HCT116 (cell line): ENCODE results near the gene SORCS2. TPM values are rescaled to one million over a fixed set of nuclear protein-coding genes. Genes with fewer than 3 reads are reported as not detected.

Experiments used
- ATAC-seq: fragments of 200-7000 bp; cut with Tn5 transposase; 2 replicates; pipeline ENCODE4 v1.9.1; 2020; ENCODE audit warnings: mild to moderate bottlenecking, moderate library complexity
- BruUV-seq: library from RNA; stranded (reverse); fragments of 400-500 nt; replicated peaks from 2 replicates; lab custom pipeline; 2021; lab: Mats Ljungman, UMichigan
- CTCF ChIA-PET: fragments of 300-600 bp; sonication (Branson Sonifier 250); formaldehyde crosslinking; loops from one replicate; lab custom pipeline; 2021; ENCODE audit warnings: antibody characterized with exemption; lab: Charles Lee
- POLR2A ChIA-PET: fragments of 300-600, 350-600 bp; sonication (Branson Sonifier 250); formaldehyde crosslinking; loops from one replicate; lab custom pipeline; 2021; ENCODE audit warnings: antibody characterized with exemption; lab: Charles Lee
- RAD21 ChIA-PET, 2 experiments: fragments of 300-600 bp; sonication (Branson Sonifier 250); formaldehyde crosslinking; loops; one replicate each; lab custom pipeline; 2023; ENCODE audit warnings: low total read pairs in 2 of 2; ENCODE audit not compliant: uncharacterized antibody in 2 of 2, unreplicated experiment in 2 of 2, low non-redundant PET in 1 of 2; lab: Charles Lee
- DNase-seq: peaks from one replicate; pipeline ENCODE4 v3.0.0-alpha.2; 2010; ENCODE audit warnings: low read depth, low spot score
- H2AFZ ChIP-seq: fragments of 200-600 bp; shearing (Covaris generic), sonication (generic); 2 replicates; pipeline ENCODE4 v1.6.1; 2017; ENCODE audit warnings: low read depth, mixed run types, mixed read lengths, antibody characterized with exemption, low read length; ENCODE audit not compliant: poor library complexity, severe bottlenecking
- H3K27ac ChIP-seq: 2 replicates; pipeline ENCODE4 v1.5.1; 2012; ENCODE audit warnings: low read depth, low read length
- H3K27me3 ChIP-seq: fragments of 200-600 bp; sonication (generic); 2 replicates; pipeline ENCODE4 v1.6.1; 2016; ENCODE audit warnings: mixed run types, low read length, mixed read lengths; ENCODE audit not compliant: insufficient read depth
- H3K36me3 ChIP-seq, 2 experiments: fragments of 200-500 bp in 1 of 2; fragments of 200-600 bp in 1 of 2; sonication (Bioruptor generic) in 1 of 2; sonication (generic) in 1 of 2; 2 replicates each; pipeline versions ENCODE4 v1.5.1 to v1.6.1; 2014 to 2016; ENCODE audit warnings: low read length in 2 of 2, inconsistent platforms in 1 of 2, mixed read lengths in 1 of 2, mixed run types in 1 of 2; ENCODE audit not compliant: insufficient read depth in 2 of 2, control insufficient read depth in 1 of 2
- H3K4me1 ChIP-seq, 2 experiments: fragments of 200-600 bp in 1 of 2; sonication (generic) in 1 of 2; 2 replicates each; pipeline versions ENCODE4 v1.5.1 to v1.6.1; 2012 to 2017; ENCODE audit warnings: low read length in 2 of 2, inconsistent platforms in 1 of 2, mild to moderate bottlenecking in 1 of 2, mixed read lengths in 1 of 2, mixed run types in 1 of 2, moderate library complexity in 1 of 2; ENCODE audit not compliant: insufficient read depth in 2 of 2, control insufficient read depth in 1 of 2
- H3K4me2 ChIP-seq: fragments of 200-600 bp; sonication (generic); 2 replicates; pipeline ENCODE4 v1.6.1; 2017; ENCODE audit warnings: mixed run types, low read length, mixed read lengths
- H3K4me3 ChIP-seq, 2 experiments: fragments of 200-600 bp in 1 of 2; sonication (generic) in 1 of 2; replicated peaks in 1 of 2; 2 replicates each; pipeline ENCODE4 v1.5.1; 2011 to 2016; ENCODE audit warnings: low read length in 2 of 2, control low read depth in 1 of 2, low read depth in 1 of 2, mild to moderate bottlenecking in 1 of 2, mixed read lengths in 1 of 2, mixed run types in 1 of 2
- H3K79me2 ChIP-seq: fragments of 200-600 bp; sonication (generic); 2 replicates; pipeline ENCODE4 v1.6.1; 2017; ENCODE audit warnings: mild to moderate bottlenecking, mixed run types, low read length, moderate library complexity, mixed read lengths; ENCODE audit not compliant: insufficient read depth
- H3K9ac ChIP-seq: fragments of 200-600 bp; sonication (generic); 2 replicates; pipeline ENCODE4 v1.6.1; 2016; ENCODE audit warnings: low read length, mixed read lengths
- H3K9me2 ChIP-seq: fragments of 200-600 bp; sonication (generic), shearing (Covaris generic); 2 replicates; pipeline ENCODE4 v1.6.1; 2017; ENCODE audit warnings: mixed run types, mild to moderate bottlenecking, moderate library complexity; ENCODE audit not compliant: insufficient read depth
- H3K9me3 ChIP-seq, 2 experiments: fragments of 200-500 bp in 1 of 2; fragments of 200-600 bp in 1 of 2; sonication (Bioruptor generic) in 1 of 2; sonication (generic) in 1 of 2; 2 replicates each; pipeline ENCODE4 v1.6.1; 2014 to 2017; ENCODE audit warnings: low read length in 2 of 2, mixed read lengths in 2 of 2, inconsistent platforms in 1 of 2, low read depth in 1 of 2, mild to moderate bottlenecking in 1 of 2, mixed run types in 1 of 2, moderate library complexity in 1 of 2; ENCODE audit not compliant: control insufficient read depth in 1 of 2, insufficient read depth in 1 of 2
- H4K20me1 ChIP-seq: fragments of 200-600 bp; sonication (generic), shearing (Covaris generic); 2 replicates; pipeline ENCODE4 v1.6.1; 2017; ENCODE audit warnings: mixed run types, mild to moderate bottlenecking, moderate library complexity; ENCODE audit not compliant: insufficient read depth
- CBX3 ChIP-seq: IDR thresholded peaks from 2 replicates; pipeline ENCODE4 v1.6.1; 2012; ENCODE audit warnings: low read depth
- CEBPB ChIP-seq: IDR thresholded peaks from 2 replicates; pipeline ENCODE4 v1.6.1; 2012; ENCODE audit warnings: low read depth
- ELF1 ChIP-seq: IDR thresholded peaks from 2 replicates; pipeline ENCODE4 v1.6.1; 2012; ENCODE audit warnings: low read depth, borderline replicate concordance
- EZH2phosphoT487 ChIP-seq: fragments of 200-600 bp; IDR thresholded peaks from 2 replicates; pipeline ENCODE4 v1.6.1; 2018; ENCODE audit warnings: antibody characterized with exemption, borderline replicate concordance
- JUND ChIP-seq: IDR thresholded peaks from 2 replicates; pipeline ENCODE4 v1.6.1; 2012
- POLR2A ChIP-seq: IDR thresholded peaks from 2 replicates; pipeline ENCODE4 v1.7.0; 2011; ENCODE audit warnings: borderline replicate concordance; ENCODE audit not compliant: insufficient read depth, insufficient read length; ENCODE audit errors: extremely low read depth
- POLR2AphosphoS5 ChIP-seq: IDR thresholded peaks from 2 replicates; pipeline ENCODE4 v1.6.1; 2011; ENCODE audit warnings: mild to moderate bottlenecking, low read depth, low read length, moderate library complexity
- RAD21 ChIP-seq: IDR thresholded peaks from 2 replicates; pipeline ENCODE4 v1.6.1; 2012; ENCODE audit warnings: low read depth, mild to moderate bottlenecking
- SIN3A ChIP-seq: IDR thresholded peaks from 2 replicates; pipeline ENCODE4 v1.6.1; 2012; ENCODE audit warnings: low read depth
- SP1 ChIP-seq: IDR thresholded peaks from 2 replicates; pipeline ENCODE4 v1.6.1; 2012; ENCODE audit warnings: low read depth
- TCF7L2 ChIP-seq: IDR thresholded peaks from 2 replicates; pipeline ENCODE4 v1.7.0; 2011; ENCODE audit warnings: borderline replicate concordance, inconsistent platforms; ENCODE audit not compliant: insufficient read depth, insufficient read length; ENCODE audit errors: extremely low read depth
- YY1 ChIP-seq: IDR thresholded peaks from 2 replicates; pipeline ENCODE4 v1.6.1; 2011; ENCODE audit warnings: low read length, low read depth, moderate library complexity, mild to moderate bottlenecking; ENCODE audit not compliant: insufficient replicate concordance; ENCODE audit errors: extremely low read depth
- ZNF274 ChIP-seq: fragments of 200-500 bp; sonication (Bioruptor generic); IDR thresholded peaks from 2 replicates; pipeline ENCODE4 v1.6.1; 2014; ENCODE audit warnings: mild to moderate bottlenecking, low read depth, low read length, inconsistent platforms
- intact Hi-C: fragments of 100-400 bp; cut with micrococcal nuclease; formaldehyde crosslinking; loops from 2 replicates; pipeline ENCODE4 v1.10.0; 2022
- total RNA-seq: library from RNA; stranded (reverse); gene quantifications from one replicate; pipeline ENCODE4 v1.2.1, GENCODE V29; 2021; ENCODE audit not compliant: unreplicated experiment
- TF ChIP-seq, protein P1 (sequence below): IDR thresholded peaks from 2 replicates; pipeline ENCODE4 v1.6.1; 2011; ENCODE audit warnings: mild to moderate bottlenecking, low read length, moderate library complexity; ENCODE audit not compliant: insufficient replicate concordance; ENCODE audit errors: extremely low read depth
- TF ChIP-seq, protein P2 (sequence below), 3 experiments: fragments of 200-600 bp in 1 of 3; sonication (generic) in 1 of 3; IDR thresholded peaks in 2 of 3; conservative IDR thresholded peaks in 1 of 3; 2 replicates each; pipeline ENCODE4 v1.5.1; 2012 to 2017; ENCODE audit warnings: low read depth in 2 of 3, low read length in 2 of 3, antibody characterized with exemption in 1 of 3, borderline replicate concordance in 1 of 3, control low read depth in 1 of 3, mild to moderate bottlenecking in 1 of 3, mixed read lengths in 1 of 3, mixed run types in 1 of 3, moderate library complexity in 1 of 3; ENCODE audit not compliant: insufficient read depth in 1 of 3

Gene SORCS2
- total RNA-seq, 1 experiment from 2014 or later = 0.37 TPM

- Histone ChIP-seq H3K4me1 (peaks cover 3 to 6% of the 10 kb centered on the region in 2 experiments; a peak in 3 of 4 replicates), H3K27me3 (peaks cover 10% of the 10 kb centered on the region), H3K27ac (no peak overlapping the region), H3K9me3 (no peaks in the 10 kb centered on the region), H2AFZ (no peak overlapping the region), H3K79me2 (no peaks in the 10 kb centered on the region), H3K4me3 (no peak overlapping the region), H3K9me2 (no peaks in the 10 kb centered on the region), H3K36me3 (no peaks in the 10 kb centered on the region), H3K9ac (no peak overlapping the region), H4K20me1 (no peaks in the 10 kb centered on the region), H3K4me2 (no peak overlapping the region)
- intact Hi-C loops = no loop called here
- ATAC-seq = no peak
- TF ChIP-seq RAD21 (no peak), YY1 (no peak), SP1 (no peak), ELF1 (no peak), ZNF274 (no peak), JUND (no peak), POLR2A (no peak), CEBPB (no peak), EZH2phosphoT487 (no peak), POLR2AphosphoS5 (no peak)
- TF ChIP-seq, protein P1, sequence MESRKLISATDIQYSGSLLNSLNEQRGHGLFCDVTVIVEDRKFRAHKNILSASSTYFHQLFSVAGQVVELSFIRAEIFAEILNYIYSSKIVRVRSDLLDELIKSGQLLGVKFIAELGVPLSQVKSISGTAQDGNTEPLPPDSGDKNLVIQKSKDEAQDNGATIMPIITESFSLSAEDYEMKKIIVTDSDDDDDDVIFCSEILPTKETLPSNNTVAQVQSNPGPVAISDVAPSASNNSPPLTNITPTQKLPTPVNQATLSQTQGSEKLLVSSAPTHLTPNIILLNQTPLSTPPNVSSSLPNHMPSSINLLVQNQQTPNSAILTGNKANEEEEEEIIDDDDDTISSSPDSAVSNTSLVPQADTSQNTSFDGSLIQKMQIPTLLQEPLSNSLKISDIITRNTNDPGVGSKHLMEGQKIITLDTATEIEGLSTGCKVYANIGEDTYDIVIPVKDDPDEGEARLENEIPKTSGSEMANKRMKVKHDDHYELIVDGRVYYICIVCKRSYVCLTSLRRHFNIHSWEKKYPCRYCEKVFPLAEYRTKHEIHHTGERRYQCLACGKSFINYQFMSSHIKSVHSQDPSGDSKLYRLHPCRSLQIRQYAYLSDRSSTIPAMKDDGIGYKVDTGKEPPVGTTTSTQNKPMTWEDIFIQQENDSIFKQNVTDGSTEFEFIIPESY = no peak
- BruUV-seq = no TSS peak
- DNase-seq = no peak
- ChIA-PET RAD21 (no interaction called here), CTCF (no interaction called here), POLR2A (no interaction called here)
Observed at GRCh38 chr4:7636240-7636508, 443.8 kb downstream of the SORCS2 start.

GRCh38 chr4:7637139-7637538 is 444.8 kb downstream of the SORCS2 start:
- Histone ChIP-seq H3K4me2 (no peak overlapping the region), H3K9me3 (no peaks in the 10 kb centered on the region), H2AFZ (no peak overlapping the region), H3K27me3 (peaks cover 13% of the 10 kb centered on the region), H3K36me3 (no peaks in the 10 kb centered on the region), H3K9me2 (no peaks in the 10 kb centered on the region), H3K9ac (no peak overlapping the region), H3K4me1 (no peaks in the 10 kb centered on the region), H4K20me1 (no peaks in the 10 kb centered on the region), H3K4me3 (no peak overlapping the region), H3K79me2 (no peaks in the 10 kb centered on the region), H3K27ac (no peak overlapping the region)
- ChIA-PET POLR2A (no interaction called here), RAD21 (no interaction called here), CTCF (no interaction called here)
- no TSS peak for BruUV-seq
- intact Hi-C loops = no loop called here
- no peak for DNase-seq
- no peak for ATAC-seq
- TF ChIP-seq YY1 (no peak), CEBPB (no peak), JUND (no peak), SIN3A (no peak), CBX3 (no peak), TCF7L2 (no peak), RAD21 (no peak), SP1 (no peak), POLR2A (no peak)
- TF ChIP-seq, protein P1 = no peak
- TF ChIP-seq, protein P2, sequence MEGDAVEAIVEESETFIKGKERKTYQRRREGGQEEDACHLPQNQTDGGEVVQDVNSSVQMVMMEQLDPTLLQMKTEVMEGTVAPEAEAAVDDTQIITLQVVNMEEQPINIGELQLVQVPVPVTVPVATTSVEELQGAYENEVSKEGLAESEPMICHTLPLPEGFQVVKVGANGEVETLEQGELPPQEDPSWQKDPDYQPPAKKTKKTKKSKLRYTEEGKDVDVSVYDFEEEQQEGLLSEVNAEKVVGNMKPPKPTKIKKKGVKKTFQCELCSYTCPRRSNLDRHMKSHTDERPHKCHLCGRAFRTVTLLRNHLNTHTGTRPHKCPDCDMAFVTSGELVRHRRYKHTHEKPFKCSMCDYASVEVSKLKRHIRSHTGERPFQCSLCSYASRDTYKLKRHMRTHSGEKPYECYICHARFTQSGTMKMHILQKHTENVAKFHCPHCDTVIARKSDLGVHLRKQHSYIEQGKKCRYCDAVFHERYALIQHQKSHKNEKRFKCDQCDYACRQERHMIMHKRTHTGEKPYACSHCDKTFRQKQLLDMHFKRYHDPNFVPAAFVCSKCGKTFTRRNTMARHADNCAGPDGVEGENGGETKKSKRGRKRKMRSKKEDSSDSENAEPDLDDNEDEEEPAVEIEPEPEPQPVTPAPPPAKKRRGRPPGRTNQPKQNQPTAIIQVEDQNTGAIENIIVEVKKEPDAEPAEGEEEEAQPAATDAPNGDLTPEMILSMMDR (IDR thresholded peaks at IDR 0.05 in 2 of 3, conservative IDR thresholded peaks at IDR 0.05 in 1 of 3; ENCODE audit: borderline replicate concordance in 1 of 3, insufficient read depth in 1 of 3, low read depth in 2 of 3, low read length in 2 of 3) = no peak
